ENCODE results near the gene SSH2. TPM values are rescaled to one million over a fixed set of nuclear protein-coding genes. Genes with fewer than 3 reads are reported as not detected.

SSH2 gene
- polyA plus RNA-seq, 1 of the 3 experiments (the other 2 are of a cell fraction): 8.8 TPM

DNA sequence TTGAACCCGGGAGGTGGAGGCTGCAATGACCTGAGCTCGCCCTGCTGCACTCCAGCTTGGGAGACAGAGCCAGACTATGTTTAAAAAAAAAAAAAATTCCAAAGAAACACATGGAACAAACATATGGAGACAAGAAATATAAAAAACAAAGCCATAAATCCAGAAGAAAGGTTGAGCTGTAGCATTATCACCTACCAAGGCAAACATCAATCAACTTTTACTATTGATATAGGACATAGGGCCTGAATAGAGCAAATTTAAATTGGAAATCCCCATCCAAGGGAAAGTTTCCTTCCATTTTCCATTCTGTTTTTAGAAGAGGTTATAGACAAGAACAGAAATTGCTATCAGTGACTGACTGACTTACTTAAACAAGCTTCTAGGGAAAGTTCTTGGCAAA lies 56.6 kb downstream of the SSH2 start:
- Histone ChIP-seq H3K9ac (no peak overlapping the region), H2AFZ (ENCODE audit: low read depth) (no peak overlapping the region), H3K4me3 (ENCODE audit: low read depth in 2 of 2, low read length in 1 of 2) (no peak overlapping the region), H3K27me3 (ENCODE audit: insufficient read depth) (no peaks in the 10 kb centered on the region), H3K9me2 (no peaks in the 10 kb centered on the region), H3K36me3 (replicated peaks in 1 of 2; ENCODE audit: control insufficient read depth in 1 of 2, insufficient read depth in 2 of 2, low read length in 1 of 2) (no peaks in the 10 kb centered on the region), H4K20me1 (ENCODE audit: insufficient read depth) (no peaks in the 10 kb centered on the region), H3F3A (replicated peaks; ENCODE audit: insufficient read depth) (no peaks in the 10 kb centered on the region), H3K27ac (ENCODE audit: low read depth in 2 of 2, low read length in 1 of 2) (no peak overlapping the region), H3K4me1 (ENCODE audit: control insufficient read depth in 1 of 2, insufficient read depth in 2 of 2, low read depth in 1 of 2, low read length in 1 of 2) (peaks cover 3 to 8% of the 10 kb centered on the region in 2 experiments; a peak in 2 of 4 replicates), H3K4me2 (no peak overlapping the region), H3K79me2 (ENCODE audit: insufficient read depth) (peaks cover 35% of the 10 kb centered on the region), H3K9me3 (no peaks in the 10 kb centered on the region)
- CTCF ChIA-PET: interaction anchor here (0.6 to 2.5 kb wide), 4 partner anchors 8 to 66 kb away, joined by 3 to 19 read pairs (median 4); partner anchors contain the start of gene SSH2
- POLR2A ChIA-PET: no interaction called here
- TF ChIP-seq EP300 (IDR thresholded peaks at IDR 0.05; ENCODE audit: borderline replicate concordance in 1 of 2, low read depth in 1 of 2, low read length in 1 of 2) (no peak), JUND (IDR thresholded peaks at IDR 0.05) (no peak), MXI1 (IDR thresholded peaks at IDR 0.05; ENCODE audit: low read depth, low read length) (no peak), FOSL2 (IDR thresholded peaks at IDR 0.05; ENCODE audit: borderline replicate concordance, low read depth) (no peak), RAD21 (IDR thresholded peaks at IDR 0.05; ENCODE audit: low read length) (no peak), NFIC (IDR thresholded peaks at IDR 0.05; ENCODE audit: borderline replicate concordance) (no peak), NRF1 (IDR thresholded peaks at IDR 0.05; ENCODE audit: low read depth, low read length) (no peak), RCOR1 (IDR thresholded peaks at IDR 0.05; ENCODE audit: low read length) (no peak), FOXJ3 (CRISPR knock-in tag; IDR thresholded peaks at IDR 0.05) (no peak), CHD2 (IDR thresholded peaks at IDR 0.05; ENCODE audit: low read length, partially characterized antibody) (no peak), RXRA (IDR thresholded peaks at IDR 0.05; ENCODE audit: borderline replicate concordance, low read depth) (no peak), SMC3 (IDR thresholded peaks at IDR 0.05; ENCODE audit: low read depth, low read length) (no peak), TEAD4 (IDR thresholded peaks at IDR 0.05; ENCODE audit: borderline replicate concordance, insufficient read depth) (no peak), MAX (IDR thresholded peaks at IDR 0.05; ENCODE audit: low read depth) (no peak), ELF1 (IDR thresholded peaks at IDR 0.05) (no peak), FOXM1 (IDR thresholded peaks at IDR 0.05; ENCODE audit: low read depth) (no peak)
- TF ChIP-seq, protein P1, sequence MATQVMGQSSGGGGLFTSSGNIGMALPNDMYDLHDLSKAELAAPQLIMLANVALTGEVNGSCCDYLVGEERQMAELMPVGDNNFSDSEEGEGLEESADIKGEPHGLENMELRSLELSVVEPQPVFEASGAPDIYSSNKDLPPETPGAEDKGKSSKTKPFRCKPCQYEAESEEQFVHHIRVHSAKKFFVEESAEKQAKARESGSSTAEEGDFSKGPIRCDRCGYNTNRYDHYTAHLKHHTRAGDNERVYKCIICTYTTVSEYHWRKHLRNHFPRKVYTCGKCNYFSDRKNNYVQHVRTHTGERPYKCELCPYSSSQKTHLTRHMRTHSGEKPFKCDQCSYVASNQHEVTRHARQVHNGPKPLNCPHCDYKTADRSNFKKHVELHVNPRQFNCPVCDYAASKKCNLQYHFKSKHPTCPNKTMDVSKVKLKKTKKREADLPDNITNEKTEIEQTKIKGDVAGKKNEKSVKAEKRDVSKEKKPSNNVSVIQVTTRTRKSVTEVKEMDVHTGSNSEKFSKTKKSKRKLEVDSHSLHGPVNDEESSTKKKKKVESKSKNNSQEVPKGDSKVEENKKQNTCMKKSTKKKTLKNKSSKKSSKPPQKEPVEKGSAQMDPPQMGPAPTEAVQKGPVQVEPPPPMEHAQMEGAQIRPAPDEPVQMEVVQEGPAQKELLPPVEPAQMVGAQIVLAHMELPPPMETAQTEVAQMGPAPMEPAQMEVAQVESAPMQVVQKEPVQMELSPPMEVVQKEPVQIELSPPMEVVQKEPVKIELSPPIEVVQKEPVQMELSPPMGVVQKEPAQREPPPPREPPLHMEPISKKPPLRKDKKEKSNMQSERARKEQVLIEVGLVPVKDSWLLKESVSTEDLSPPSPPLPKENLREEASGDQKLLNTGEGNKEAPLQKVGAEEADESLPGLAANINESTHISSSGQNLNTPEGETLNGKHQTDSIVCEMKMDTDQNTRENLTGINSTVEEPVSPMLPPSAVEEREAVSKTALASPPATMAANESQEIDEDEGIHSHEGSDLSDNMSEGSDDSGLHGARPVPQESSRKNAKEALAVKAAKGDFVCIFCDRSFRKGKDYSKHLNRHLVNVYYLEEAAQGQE (IDR thresholded peaks at IDR 0.05; ENCODE audit: low read depth, low read length): no peak
- TF ChIP-seq, protein P2, sequence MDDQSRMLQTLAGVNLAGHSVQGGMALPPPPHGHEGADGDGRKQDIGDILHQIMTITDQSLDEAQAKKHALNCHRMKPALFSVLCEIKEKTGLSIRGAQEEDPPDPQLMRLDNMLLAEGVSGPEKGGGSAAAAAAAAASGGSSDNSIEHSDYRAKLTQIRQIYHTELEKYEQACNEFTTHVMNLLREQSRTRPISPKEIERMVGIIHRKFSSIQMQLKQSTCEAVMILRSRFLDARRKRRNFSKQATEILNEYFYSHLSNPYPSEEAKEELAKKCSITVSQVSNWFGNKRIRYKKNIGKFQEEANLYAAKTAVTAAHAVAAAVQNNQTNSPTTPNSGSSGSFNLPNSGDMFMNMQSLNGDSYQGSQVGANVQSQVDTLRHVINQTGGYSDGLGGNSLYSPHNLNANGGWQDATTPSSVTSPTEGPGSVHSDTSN (IDR thresholded peaks at IDR 0.05): no peak
- TF ChIP-seq, protein P3, sequence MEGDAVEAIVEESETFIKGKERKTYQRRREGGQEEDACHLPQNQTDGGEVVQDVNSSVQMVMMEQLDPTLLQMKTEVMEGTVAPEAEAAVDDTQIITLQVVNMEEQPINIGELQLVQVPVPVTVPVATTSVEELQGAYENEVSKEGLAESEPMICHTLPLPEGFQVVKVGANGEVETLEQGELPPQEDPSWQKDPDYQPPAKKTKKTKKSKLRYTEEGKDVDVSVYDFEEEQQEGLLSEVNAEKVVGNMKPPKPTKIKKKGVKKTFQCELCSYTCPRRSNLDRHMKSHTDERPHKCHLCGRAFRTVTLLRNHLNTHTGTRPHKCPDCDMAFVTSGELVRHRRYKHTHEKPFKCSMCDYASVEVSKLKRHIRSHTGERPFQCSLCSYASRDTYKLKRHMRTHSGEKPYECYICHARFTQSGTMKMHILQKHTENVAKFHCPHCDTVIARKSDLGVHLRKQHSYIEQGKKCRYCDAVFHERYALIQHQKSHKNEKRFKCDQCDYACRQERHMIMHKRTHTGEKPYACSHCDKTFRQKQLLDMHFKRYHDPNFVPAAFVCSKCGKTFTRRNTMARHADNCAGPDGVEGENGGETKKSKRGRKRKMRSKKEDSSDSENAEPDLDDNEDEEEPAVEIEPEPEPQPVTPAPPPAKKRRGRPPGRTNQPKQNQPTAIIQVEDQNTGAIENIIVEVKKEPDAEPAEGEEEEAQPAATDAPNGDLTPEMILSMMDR (IDR thresholded peaks at IDR 0.05): no peak
- no peak for DNase-seq
- 100% methylated on average over 2 of the region's 2 CpGs for WGBS (ENCODE audit: low lambda C conversion rate)

Data from SK-N-SH (cell line).